ENCODE results near the gene PRDM16.

DNA sequence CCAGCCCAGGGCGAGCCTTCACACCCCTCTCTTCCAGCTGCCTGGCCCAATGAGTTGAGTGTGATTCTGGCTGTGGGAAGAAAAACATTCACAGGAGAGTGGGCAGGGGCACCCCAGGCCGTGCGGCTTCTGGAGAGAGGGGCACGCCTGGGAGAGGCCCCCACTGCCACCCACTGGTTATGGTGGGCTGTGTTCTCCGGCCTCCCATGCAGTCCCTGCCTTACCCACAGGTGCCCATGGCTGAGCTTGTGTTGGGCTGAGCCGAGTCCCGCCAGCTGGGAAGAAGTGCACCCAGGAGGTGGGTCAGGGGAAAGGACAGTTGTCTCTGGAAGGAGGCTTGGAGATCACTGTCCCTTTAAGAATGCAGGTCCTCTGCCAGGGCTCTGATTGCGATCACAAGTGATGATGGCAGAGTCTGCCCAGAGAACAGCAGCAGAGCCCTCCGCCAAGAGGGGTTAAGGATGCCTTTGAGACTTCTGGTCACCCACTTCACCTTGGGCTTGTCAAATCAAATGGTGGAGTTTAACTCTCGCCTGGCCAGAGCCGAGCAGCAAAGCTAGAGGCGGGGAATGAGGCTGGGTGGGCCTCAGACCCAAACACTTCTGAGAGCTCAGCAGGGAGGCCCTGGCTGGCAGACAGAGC lies 260.8 kb downstream of the PRDM16 start:
- TF ChIP-seq, protein P1, sequence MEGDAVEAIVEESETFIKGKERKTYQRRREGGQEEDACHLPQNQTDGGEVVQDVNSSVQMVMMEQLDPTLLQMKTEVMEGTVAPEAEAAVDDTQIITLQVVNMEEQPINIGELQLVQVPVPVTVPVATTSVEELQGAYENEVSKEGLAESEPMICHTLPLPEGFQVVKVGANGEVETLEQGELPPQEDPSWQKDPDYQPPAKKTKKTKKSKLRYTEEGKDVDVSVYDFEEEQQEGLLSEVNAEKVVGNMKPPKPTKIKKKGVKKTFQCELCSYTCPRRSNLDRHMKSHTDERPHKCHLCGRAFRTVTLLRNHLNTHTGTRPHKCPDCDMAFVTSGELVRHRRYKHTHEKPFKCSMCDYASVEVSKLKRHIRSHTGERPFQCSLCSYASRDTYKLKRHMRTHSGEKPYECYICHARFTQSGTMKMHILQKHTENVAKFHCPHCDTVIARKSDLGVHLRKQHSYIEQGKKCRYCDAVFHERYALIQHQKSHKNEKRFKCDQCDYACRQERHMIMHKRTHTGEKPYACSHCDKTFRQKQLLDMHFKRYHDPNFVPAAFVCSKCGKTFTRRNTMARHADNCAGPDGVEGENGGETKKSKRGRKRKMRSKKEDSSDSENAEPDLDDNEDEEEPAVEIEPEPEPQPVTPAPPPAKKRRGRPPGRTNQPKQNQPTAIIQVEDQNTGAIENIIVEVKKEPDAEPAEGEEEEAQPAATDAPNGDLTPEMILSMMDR (conservative IDR thresholded peaks at IDR 0.05; ENCODE audit: low read length) = no peak
- no peak for TF ChIP-seq EZH2phosphoT487 (IDR thresholded peaks at IDR 0.05; ENCODE audit: borderline replicate concordance, low read depth, low read length)
